HepG2 (cell line): Measurements from ENCODE around the gene FUCA2. TPM values are rescaled to one million over a fixed set of nuclear protein-coding genes. Genes with fewer than 3 reads are reported as not detected.
A peak's percentile ranks its signal among the peaks of the same experiment; 100 is the strongest.

Source experiments
- KIAA2018 ChIP-seq: sonication (generic); formaldehyde crosslinking; IDR thresholded peaks from 2 replicates; pipeline ENCODE4 v1.5.0; 2020; ENCODE audit warnings: mild to moderate bottlenecking, missing genetic modification reagents, borderline replicate concordance
- LRRFIP1 ChIP-seq: sonication (generic); formaldehyde crosslinking; conservative IDR thresholded peaks from 2 replicates; pipeline ENCODE4 v1.4.0; 2020; ENCODE audit warnings: missing genetic modification reagents
- TCF7 ChIP-seq: sonication (generic); IDR thresholded peaks from 2 replicates; pipeline ENCODE4 v1.6.1; 2016; ENCODE audit warnings: antibody characterized with exemption, low read depth
- TFDP1 ChIP-seq: IDR thresholded peaks from 2 replicates; pipeline ENCODE4 v1.6.1; 2016; ENCODE audit warnings: missing compliant biosample characterization, missing genetic modification reagents, borderline replicate concordance
- ZNF142 ChIP-seq: sonication (generic); formaldehyde crosslinking; IDR thresholded peaks from 2 replicates; pipeline ENCODE4 v1.4.0; 2020; ENCODE audit warnings: missing genetic modification reagents
- ZNF205 ChIP-seq: IDR thresholded peaks from 2 replicates; pipeline ENCODE4 v1.6.1; 2018; ENCODE audit warnings: missing biosample characterization, missing genetic modification reagents
- ZNF589 ChIP-seq: sonication (generic); formaldehyde crosslinking; conservative IDR thresholded peaks from 2 replicates; pipeline ENCODE4 v1.8.0; 2022; ENCODE audit warnings: mild to moderate bottlenecking, moderate library complexity, missing genetic modification reagents
- polyA plus RNA-seq, 8 experiments: library from polyadenylated mRNA; depleted of rRNA in 3 of 8; stranded (reverse) in 7 of 8; unstranded in 1 of 8; fragments of >200 nt; fragmentation: Illumina TruSeq in 4 of 8; extraction: Trizol in 4 of 8; gene quantifications; 2 replicates each; pipeline versions ENCODE4 v1.2.1 to v1.2.3, GENCODE V29; 2011 to 2016; ENCODE audit warnings: low read depth in 4 of 8, missing spikeins in 1 of 8, mixed read lengths in 1 of 8; ENCODE audit not compliant: insufficient read depth in 1 of 8
- total RNA-seq, 5 experiments: library from RNA; depleted of rRNA; stranded (reverse); fragments of >200 nt; fragmentation: Illumina TruSeq; extraction: Trizol; gene quantifications; 2 replicates each; pipeline ENCODE4 v1.2.3, GENCODE V29; 2016; ENCODE audit warnings: low read depth in 1 of 5

Gene FUCA2
- total and polyA plus RNA-seq, 2 of the 13 experiments (the other 11 are each of a cell fraction or from before 2014, with no cell fraction given) = 87.4 to 144 TPM

- no peak for TF ChIP-seq ZNF205 (CRISPR knock-in tag)
- TF ChIP-seq ZNF589 (CRISPR knock-in tag) = no peak
- TF ChIP-seq TCF7 = no peak
- no peak for TF ChIP-seq LRRFIP1 (CRISPR knock-in tag)
- peak; percentile 70; the same call in 1 of the 2 replicates for TF ChIP-seq TFDP1 (CRISPR knock-in tag)
- no peak for TF ChIP-seq KIAA2018 (CRISPR knock-in tag)
- 0 out of 2 replicates have a peak, but pooled peaks have one; percentile 30 for TF ChIP-seq ZNF142
These were observed 25.6 kb upstream of the FUCA2 start (continued) for GRCh38 chr6:143536866-143537691.
